Mesothelial cell of epicardium (in vitro differentiated cells): ENCODE data around the gene DUS2. TPM values are rescaled to one million over a fixed set of nuclear protein-coding genes. Genes with fewer than 3 reads are reported as not detected.

Source experiments
- DNase-seq, 2 experiments: peaks; one replicate each; pipeline ENCODE4 v3.0.0; 2021; ENCODE audit warnings: low spot score in 2 of 2; ENCODE audit not compliant: unreplicated experiment in 2 of 2
- H3K27ac Mint-ChIP-seq: 2 replicates; pipeline ENCODE4 v1.8.0; 2021; ENCODE audit warnings: mixed read lengths
- H3K27me3 Mint-ChIP-seq: 2 replicates; pipeline ENCODE4 v1.8.0; 2021; ENCODE audit warnings: low read depth, mixed read lengths
- H3K36me3 Mint-ChIP-seq: 2 replicates; pipeline ENCODE4 v1.8.0; 2021; ENCODE audit warnings: mixed read lengths
- H3K4me1 Mint-ChIP-seq: 2 replicates; pipeline ENCODE4 v1.8.0; 2021; ENCODE audit warnings: mixed read lengths
- H3K4me3 Mint-ChIP-seq: 2 replicates; pipeline ENCODE4 v1.8.0; 2021; ENCODE audit warnings: mild to moderate bottlenecking, moderate library complexity, mixed read lengths
- H3K9me3 Mint-ChIP-seq: 2 replicates; pipeline ENCODE4 v1.8.0; 2021; ENCODE audit warnings: mixed read lengths
- total RNA-seq: library from RNA; stranded (reverse); gene quantifications from 3 replicates; pipeline ENCODE4 v1.2.1, GENCODE V29; 2021
- TF ChIP-seq, protein P1 (sequence below): fragments of 200-600 bp; sonication (generic); IDR thresholded peaks from one replicate; pipeline ENCODE4 v1.5.0; 2021; ENCODE audit warnings: antibody characterized with exemption; ENCODE audit not compliant: unreplicated experiment

Gene DUS2
- total RNA-seq, 1 donor from 2014 or later = 19.4 TPM

- Mint-ChIP-seq H3K27me3 (peaks cover 2% of the 10 kb centered on the region), H3K27ac (no peak within 1 kb of the TSS), H3K4me3 (no peak within 1 kb of the TSS), H3K36me3 (no peaks in the 10 kb centered on the region), H3K9me3 (no peaks in the 10 kb centered on the region), H3K4me1 (peaks cover 2% of the 10 kb centered on the region)
- DNase-seq = no peak
- TF ChIP-seq, protein P1, sequence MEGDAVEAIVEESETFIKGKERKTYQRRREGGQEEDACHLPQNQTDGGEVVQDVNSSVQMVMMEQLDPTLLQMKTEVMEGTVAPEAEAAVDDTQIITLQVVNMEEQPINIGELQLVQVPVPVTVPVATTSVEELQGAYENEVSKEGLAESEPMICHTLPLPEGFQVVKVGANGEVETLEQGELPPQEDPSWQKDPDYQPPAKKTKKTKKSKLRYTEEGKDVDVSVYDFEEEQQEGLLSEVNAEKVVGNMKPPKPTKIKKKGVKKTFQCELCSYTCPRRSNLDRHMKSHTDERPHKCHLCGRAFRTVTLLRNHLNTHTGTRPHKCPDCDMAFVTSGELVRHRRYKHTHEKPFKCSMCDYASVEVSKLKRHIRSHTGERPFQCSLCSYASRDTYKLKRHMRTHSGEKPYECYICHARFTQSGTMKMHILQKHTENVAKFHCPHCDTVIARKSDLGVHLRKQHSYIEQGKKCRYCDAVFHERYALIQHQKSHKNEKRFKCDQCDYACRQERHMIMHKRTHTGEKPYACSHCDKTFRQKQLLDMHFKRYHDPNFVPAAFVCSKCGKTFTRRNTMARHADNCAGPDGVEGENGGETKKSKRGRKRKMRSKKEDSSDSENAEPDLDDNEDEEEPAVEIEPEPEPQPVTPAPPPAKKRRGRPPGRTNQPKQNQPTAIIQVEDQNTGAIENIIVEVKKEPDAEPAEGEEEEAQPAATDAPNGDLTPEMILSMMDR = peak; percentile 32
Measured at GRCh38 chr16:67979955-67980678, 43.0 kb upstream of the DUS2 start, which contains the start of gene DPEP3. DPEP3 (minus strand) TSS chr16:67980499; CDS start chr16:67980380, 119 bp downstream.

GRCh38 chr16:67982011-67982696, 40.9 kb upstream of the DUS2 start:
- H3K9me3 Mint-ChIP-seq = no peaks in the 10 kb centered on the region
- no peak overlapping the region for H3K27ac Mint-ChIP-seq

GRCh38 chr16:67986949-67987348, 36.1 kb upstream of the DUS2 start:
- DNase-seq = no peak
- TF ChIP-seq, protein P1 = no peak
- Mint-ChIP-seq H3K9me3 (no peaks in the 10 kb centered on the region), H3K36me3 (no peaks in the 10 kb centered on the region), H3K4me3 (no peak overlapping the region), H3K27me3 (no peaks in the 10 kb centered on the region), H3K4me1 (peaks cover 2% of the 10 kb centered on the region), H3K27ac (no peak overlapping the region)

More at GRCh38 chr16:67982011-67982696, 40.9 kb upstream of the DUS2 start:
- Mint-ChIP-seq H3K36me3 (no peaks in the 10 kb centered on the region), H3K4me3 (no peak overlapping the region), H3K4me1 (peaks cover 2% of the 10 kb centered on the region), H3K27me3 (peaks cover 2% of the 10 kb centered on the region)
- DNase-seq = no peak
- TF ChIP-seq, protein P1 = no peak

GRCh38 chr16:67987460-67988160, 35.5 kb upstream of the DUS2 start:
- Mint-ChIP-seq H3K4me1 (peaks cover 2% of the 10 kb centered on the region), H3K36me3 (no peaks in the 10 kb centered on the region), H3K4me3 (no peak overlapping the region), H3K9me3 (no peaks in the 10 kb centered on the region), H3K27me3 (no peaks in the 10 kb centered on the region), H3K27ac (no peak overlapping the region)
- DNase-seq = no peak
- TF ChIP-seq, protein P1 = no peak

DNA sequence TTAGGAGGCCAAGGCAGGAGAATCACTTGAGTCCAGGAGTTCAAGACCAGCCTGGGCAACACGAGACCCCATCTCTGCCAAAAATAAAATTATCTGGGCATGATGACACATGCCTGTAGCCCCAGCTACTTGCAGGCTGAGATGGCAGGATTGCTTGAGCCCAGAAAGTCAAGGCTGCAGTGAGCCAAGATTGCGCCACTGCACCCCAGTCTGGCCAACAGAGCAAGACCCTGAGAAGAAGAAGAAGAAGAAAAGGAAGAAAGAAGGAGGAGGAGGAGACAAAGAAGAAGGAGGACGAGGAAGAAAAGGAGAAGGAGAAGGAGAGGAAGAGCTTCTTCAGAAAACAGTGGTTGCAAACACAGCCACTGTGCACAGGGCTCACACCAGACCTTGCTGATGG, 34.4 kb upstream of the DUS2 start:
- no peak overlapping the region for H3K4me3 Mint-ChIP-seq
- H3K9me3 Mint-ChIP-seq = no peaks in the 10 kb centered on the region
- H3K36me3 Mint-ChIP-seq = no peaks in the 10 kb centered on the region
- peaks cover 2% of the 10 kb centered on the region for H3K4me1 Mint-ChIP-seq
- DNase-seq = no peak
- no peaks in the 10 kb centered on the region for H3K27me3 Mint-ChIP-seq
- TF ChIP-seq, protein P1 = no peak
- H3K27ac Mint-ChIP-seq = no peak overlapping the region
